RWPE2 (cell line): ENCODE results near the gene CDCA4.

Experiments
- ATAC-seq: fragments of 200-7000 bp; cut with Tn5 transposase; 3 replicates; pipeline ENCODE4 v1.9.1; 2021; ENCODE audit warnings: low read depth
- DNase-seq: peaks from one replicate; pipeline ENCODE4 v3.0.0-alpha.2; 2020; ENCODE audit warnings: low spot score
- H3K27ac ChIP-seq: fragments of 450-650 bp; 2 replicates; pipeline ENCODE4 v1.5.1; 2017; ENCODE audit warnings: mild to moderate bottlenecking; ENCODE audit not compliant: poor library complexity, severe bottlenecking
- H3K27me3 ChIP-seq: fragments of 250-450 bp; sonication (Bioruptor Pico); 2 replicates; pipeline ENCODE4 v1.5.1; 2021; ENCODE audit warnings: mild to moderate bottlenecking, moderate library complexity; ENCODE audit not compliant: insufficient read depth, poor library complexity, severe bottlenecking
- H3K36me3 ChIP-seq: fragments of 250-450 bp; sonication (Bioruptor Pico); 2 replicates; pipeline ENCODE4 v1.5.1; 2020; ENCODE audit warnings: low read depth, mild to moderate bottlenecking, moderate library complexity
- H3K4me1 ChIP-seq: fragments of 250-450 bp; sonication (Bioruptor Pico); 2 replicates; pipeline ENCODE4 v1.5.1; 2021; ENCODE audit warnings: mild to moderate bottlenecking, moderate library complexity; ENCODE audit not compliant: insufficient read depth, poor library complexity, severe bottlenecking
- H3K4me3 ChIP-seq: fragments of 250-450 bp; sonication (Bioruptor Pico); 2 replicates; pipeline ENCODE4 v1.5.1; 2021; ENCODE audit warnings: mild to moderate bottlenecking, moderate library complexity; ENCODE audit not compliant: severe bottlenecking
- H3K9me3 ChIP-seq: fragments of 250-450 bp; sonication (Bioruptor Pico); 2 replicates; pipeline ENCODE4 v1.5.1; 2021; ENCODE audit warnings: mild to moderate bottlenecking, moderate library complexity; ENCODE audit not compliant: severe bottlenecking
- CTCF ChIP-seq: fragments of 450-650 bp; IDR thresholded peaks from one replicate; pipeline ENCODE4 v1.5.1; 2017; ENCODE audit warnings: mild to moderate bottlenecking, moderate library complexity; ENCODE audit not compliant: poor library complexity, severe bottlenecking

Gene CDCA4

GRCh38 chr14:105061428-105062047 lies 40.7 kb upstream of the CDCA4 start:
- Histone ChIP-seq H3K4me3 (no peak overlapping the region), H3K36me3 (no peaks in the 10 kb centered on the region), H3K9me3 (no peaks in the 10 kb centered on the region), H3K4me1 (no peaks in the 10 kb centered on the region), H3K27ac (no peak overlapping the region), H3K27me3 (no peaks in the 10 kb centered on the region)
- DNase-seq (no peak), ATAC-seq (no peak)
- TF ChIP-seq CTCF, result no peak

GRCh38 chr14:105060751-105061427 lies 40.0 kb upstream of the CDCA4 start:
- ATAC-seq, result no peak
- peak; percentile 79 for DNase-seq
- Histone ChIP-seq H3K9me3 (no peaks in the 10 kb centered on the region), H3K4me3 (no peak overlapping the region), H3K27ac (no peak overlapping the region), H3K4me1 (no peaks in the 10 kb centered on the region), H3K36me3 (no peaks in the 10 kb centered on the region), H3K27me3 (no peaks in the 10 kb centered on the region)
- no peak for TF ChIP-seq CTCF

- Histone ChIP-seq H3K27me3 (no peaks in the 10 kb centered on the region), H3K4me3 (no peak overlapping the region), H3K4me1 (no peaks in the 10 kb centered on the region), H3K27ac (no peak overlapping the region), H3K36me3 (no peaks in the 10 kb centered on the region), H3K9me3 (no peaks in the 10 kb centered on the region)
- ATAC-seq (no peak), DNase-seq (no peak)
- TF ChIP-seq CTCF, result no peak
Measured at GRCh38 chr14:105059925-105060565, 39.2 kb upstream of the CDCA4 start.

GRCh38 chr14:105059035-105059924 lies 38.4 kb upstream of the CDCA4 start:
- Histone ChIP-seq H3K4me1 (no peaks in the 10 kb centered on the region), H3K27me3 (no peaks in the 10 kb centered on the region), H3K27ac (no peak overlapping the region), H3K4me3 (no peak overlapping the region), H3K9me3 (no peaks in the 10 kb centered on the region), H3K36me3 (no peaks in the 10 kb centered on the region)
- no peak for DNase-seq
- ATAC-seq, result peak; percentile 18; the same call in 2 of the 3 replicates
- TF ChIP-seq CTCF, result peak; percentile 22
